Neural cell (in vitro differentiated cells): ENCODE measurements around the gene RASGRP3. TPM values are rescaled to one million over a fixed set of nuclear protein-coding genes. Genes with fewer than 3 reads are reported as not detected.

Experiments
- H2AFZ ChIP-seq: fragments of 200-600, 300-800 bp; sonication (generic), shearing (Covaris generic); 2 replicates; pipeline ENCODE4 v1.6.0; 2014; ENCODE audit warnings: low read depth, mild to moderate bottlenecking, antibody characterized with exemption, low read length, moderate library complexity
- H3F3A ChIP-seq: fragments of 200-600 bp; shearing (Covaris generic); 2 replicates; pipeline ENCODE4 v1.6.1; 2016; ENCODE audit warnings: mild to moderate bottlenecking, moderate library complexity, mixed read lengths, antibody characterized with exemption, low read length; ENCODE audit not compliant: insufficient read depth, poor library complexity, severe bottlenecking
- H3K27ac ChIP-seq: fragments of 200-600, 300-800 bp; sonication (generic), shearing (Covaris generic); 2 replicates; pipeline ENCODE4 v1.5.1; 2014; ENCODE audit warnings: mild to moderate bottlenecking, low read length, moderate library complexity
- H3K27me3 ChIP-seq: fragments of 300-800, 200-600 bp; sonication (generic), shearing (Covaris generic); 2 replicates; pipeline ENCODE4 v1.6.0; 2014; ENCODE audit warnings: mild to moderate bottlenecking, low read depth, low read length, moderate library complexity; ENCODE audit not compliant: insufficient read depth
- H3K36me3 ChIP-seq: fragments of 300-800, 200-600 bp; sonication (generic), shearing (Covaris generic); 2 replicates; pipeline ENCODE4 v1.5.1; 2014; ENCODE audit warnings: mild to moderate bottlenecking, antibody characterized with exemption, low read length, moderate library complexity; ENCODE audit not compliant: insufficient read depth
- H3K4me2 ChIP-seq: fragments of 300-800, 200-600 bp; sonication (generic), shearing (Covaris generic); 2 replicates; pipeline ENCODE4 v1.6.0; 2014; ENCODE audit warnings: mild to moderate bottlenecking, low read length
- H3K4me3 ChIP-seq: fragments of 300-800, 200-600 bp; sonication (generic), shearing (Covaris generic); 2 replicates; pipeline ENCODE4 v1.5.1; 2014; ENCODE audit warnings: mild to moderate bottlenecking, low read length, moderate library complexity
- H3K79me2 ChIP-seq: fragments of 200-600 bp; shearing (Covaris generic); replicated peaks from 2 replicates; pipeline ENCODE4 v1.6.0; 2014; ENCODE audit warnings: mild to moderate bottlenecking, low read length, moderate library complexity; ENCODE audit not compliant: insufficient read depth
- H3K9ac ChIP-seq: fragments of 300-800, 200-600 bp; sonication (generic), shearing (Covaris generic); 2 replicates; pipeline ENCODE4 v1.6.1; 2016; ENCODE audit warnings: mild to moderate bottlenecking, low read length, mixed read lengths
- H3K9me2 ChIP-seq: fragments of 200-600 bp; shearing (Covaris generic); 2 replicates; pipeline ENCODE4 v1.6.1; 2016; ENCODE audit warnings: mild to moderate bottlenecking, low read length, mixed read lengths; ENCODE audit not compliant: insufficient read depth
- H3K9me3 ChIP-seq: fragments of 200-600, 300-800 bp; sonication (generic), shearing (Covaris generic); 2 replicates; pipeline ENCODE4 v1.6.1; 2016; ENCODE audit warnings: mild to moderate bottlenecking, mixed run types, low read length, moderate library complexity, mixed read lengths
- H4K20me1 ChIP-seq: fragments of 200-600 bp; shearing (Covaris generic); 2 replicates; pipeline ENCODE4 v1.6.1; 2016; ENCODE audit warnings: mild to moderate bottlenecking, mixed run types; ENCODE audit not compliant: insufficient read depth
- CTCF ChIP-seq: fragments of 450-650 bp; IDR thresholded peaks from 2 replicates; pipeline ENCODE4 v1.5.1; 2014; ENCODE audit warnings: antibody characterized with exemption, mild to moderate bottlenecking, moderate library complexity; ENCODE audit not compliant: poor library complexity, severe bottlenecking
- EP300 ChIP-seq: fragments of 450-650 bp; conservative IDR thresholded peaks from 2 replicates; pipeline ENCODE4 v1.6.1; 2014; ENCODE audit warnings: antibody characterized with exemption, mild to moderate bottlenecking, moderate library complexity; ENCODE audit not compliant: poor library complexity, severe bottlenecking
- EZH2 ChIP-seq: fragments of 200-600, 300-800 bp; shearing (Covaris generic), sonication (generic); IDR thresholded peaks from 2 replicates; pipeline ENCODE4 v1.6.1; 2014; ENCODE audit warnings: antibody characterized with exemption, low read length, borderline replicate concordance, mild to moderate bottlenecking; ENCODE audit not compliant: insufficient read depth, poor library complexity, severe bottlenecking
- MXI1 ChIP-seq: fragments of 450-650 bp; conservative IDR thresholded peaks from 2 replicates; pipeline ENCODE4 v1.6.1; 2014; ENCODE audit warnings: antibody characterized with exemption, mild to moderate bottlenecking; ENCODE audit not compliant: poor library complexity, severe bottlenecking
- POLR2AphosphoS5 ChIP-seq: IDR thresholded peaks from 2 replicates; pipeline ENCODE4 v1.6.1; 2012
- RAD21 ChIP-seq: fragments of 450-650 bp; conservative IDR thresholded peaks from 2 replicates; pipeline ENCODE4 v1.6.1; 2014; ENCODE audit warnings: antibody characterized with exemption, mild to moderate bottlenecking, moderate library complexity
- REST ChIP-seq: IDR thresholded peaks from 2 replicates; pipeline ENCODE4 v1.6.1; 2012; ENCODE audit warnings: borderline replicate concordance
- SMC3 ChIP-seq: fragments of 450-650 bp; conservative IDR thresholded peaks from 2 replicates; pipeline ENCODE4 v1.6.1; 2014; ENCODE audit warnings: antibody characterized with exemption, mild to moderate bottlenecking, moderate library complexity; ENCODE audit not compliant: poor library complexity
- TAF1 ChIP-seq: IDR thresholded peaks from 2 replicates; pipeline ENCODE4 v1.6.1; 2012; ENCODE audit warnings: low read depth
- polyA plus RNA-seq: library from polyadenylated mRNA; depleted of rRNA; stranded (reverse); fragments of >200 nt; gene quantifications from 2 replicates; pipeline ENCODE4 v1.2.3, GENCODE V29; 2014

The RASGRP3 gene
- polyA plus RNA-seq, 1 donor from 2014 or later: 25.3 TPM

- TF ChIP-seq EP300 (no peak), RAD21 (no peak), POLR2AphosphoS5 (no peak), SMC3 (no peak), REST (no peak), MXI1 (no peak), EZH2 (no peak)
These were observed 25.2 kb upstream of the RASGRP3 start for GRCh38 chr2:33451214-33451613.

GRCh38 chr2:33451825-33452224, 24.6 kb upstream of the RASGRP3 start:
- Histone ChIP-seq H4K20me1 (no peaks in the 10 kb centered on the region), H3K4me3 (no peak overlapping the region), H3K36me3 (no peaks in the 10 kb centered on the region), H2AFZ (no peak overlapping the region), H3K4me2 (no peak overlapping the region), H3K9ac (no peak overlapping the region), H3K9me2 (no peaks in the 10 kb centered on the region), H3K79me2 (no peaks in the 10 kb centered on the region), H3K9me3 (peaks cover 8% of the 10 kb centered on the region), H3F3A (no peaks in the 10 kb centered on the region), H3K27ac (no peak overlapping the region), H3K27me3 (no peaks in the 10 kb centered on the region)
- TF ChIP-seq RAD21 (no peak), MXI1 (no peak), EZH2 (no peak), EP300 (no peak), TAF1 (no peak), CTCF (no peak), POLR2AphosphoS5 (no peak), REST (no peak), SMC3 (no peak)

More at GRCh38 chr2:33451214-33451613, 25.2 kb upstream of the RASGRP3 start:
- H3K4me3 ChIP-seq: no peak overlapping the region
- H4K20me1 ChIP-seq: no peaks in the 10 kb centered on the region
- peaks cover 8% of the 10 kb centered on the region for H3K9me3 ChIP-seq
- H3K9me2 ChIP-seq: no peaks in the 10 kb centered on the region
- H2AFZ ChIP-seq: no peak overlapping the region
- H3K9ac ChIP-seq: no peak overlapping the region
- H3K79me2 ChIP-seq: no peaks in the 10 kb centered on the region
- H3K27me3 ChIP-seq: no peaks in the 10 kb centered on the region
- H3K27ac ChIP-seq: no peak overlapping the region
- no peak overlapping the region for H3K4me2 ChIP-seq
- no peaks in the 10 kb centered on the region for H3K36me3 ChIP-seq
- H3F3A ChIP-seq: no peaks in the 10 kb centered on the region
